Neural cell (in vitro differentiated cells): ENCODE data around the gene CDON.

Source experiments
- EP300 ChIP-seq: fragments of 450-650 bp; conservative IDR thresholded peaks from 2 replicates; pipeline ENCODE4 v1.6.1; 2014; ENCODE audit warnings: antibody characterized with exemption, mild to moderate bottlenecking, moderate library complexity; ENCODE audit not compliant: poor library complexity, severe bottlenecking
- RAD21 ChIP-seq: fragments of 450-650 bp; conservative IDR thresholded peaks from 2 replicates; pipeline ENCODE4 v1.6.1; 2014; ENCODE audit warnings: antibody characterized with exemption, mild to moderate bottlenecking, moderate library complexity

GRCh38 chr11:126109941-126110731 lies 47.5 kb upstream of the CDON start:
- TF ChIP-seq EP300 (no peak), RAD21 (no peak)
